GM18511 (cell line): Measurements from ENCODE around the gene HECTD3.
"Not testable (repeated sequence)": the region's sequence is repeated elsewhere in the genome, so short reads cannot be mapped to it uniquely, and the experiment has no call there.

Source experiments
- ATAC-seq: cut with Tn5 transposase; IDR thresholded peaks from one replicate; pipeline ENCODE4 v1.9.1; 2021; ENCODE audit warnings: mild to moderate bottlenecking, moderate library complexity; ENCODE audit not compliant: unreplicated experiment

HECTD3 gene

DNA sequence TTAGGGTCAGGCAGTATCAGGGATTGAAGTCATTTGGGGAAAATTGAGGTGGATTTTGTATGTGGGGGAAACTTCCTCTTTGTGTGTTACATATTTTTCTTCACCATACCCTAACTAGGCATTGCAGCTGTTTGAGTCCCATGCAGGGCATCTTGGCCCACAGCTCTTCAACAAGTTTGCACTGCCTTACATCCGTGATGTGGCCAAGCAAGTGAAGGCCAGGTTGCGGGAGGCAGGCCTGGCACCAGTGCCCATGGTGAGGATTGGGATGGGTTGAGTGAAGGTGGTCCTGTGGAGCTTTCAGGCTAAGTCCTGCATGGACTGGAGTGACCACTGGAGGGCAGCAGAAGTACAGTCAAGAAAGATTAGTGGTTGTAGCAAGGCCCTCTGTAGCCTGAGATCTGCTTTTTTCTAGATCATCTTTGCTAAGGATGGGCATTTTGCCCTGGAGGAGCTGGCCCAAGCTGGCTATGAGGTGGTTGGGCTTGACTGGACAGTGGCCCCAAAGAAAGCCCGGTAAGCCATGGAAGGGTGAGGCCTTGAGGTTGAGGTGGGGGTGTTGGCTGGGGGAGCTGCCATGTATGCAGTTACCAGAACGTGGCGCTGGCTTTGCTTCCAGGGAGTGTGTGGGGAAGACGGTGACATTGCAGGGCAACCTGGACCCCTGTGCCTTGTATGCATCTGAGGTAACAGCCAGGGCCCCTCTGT, 3.4 kb upstream of the HECTD3 start:
- no peak for ATAC-seq

DNA sequence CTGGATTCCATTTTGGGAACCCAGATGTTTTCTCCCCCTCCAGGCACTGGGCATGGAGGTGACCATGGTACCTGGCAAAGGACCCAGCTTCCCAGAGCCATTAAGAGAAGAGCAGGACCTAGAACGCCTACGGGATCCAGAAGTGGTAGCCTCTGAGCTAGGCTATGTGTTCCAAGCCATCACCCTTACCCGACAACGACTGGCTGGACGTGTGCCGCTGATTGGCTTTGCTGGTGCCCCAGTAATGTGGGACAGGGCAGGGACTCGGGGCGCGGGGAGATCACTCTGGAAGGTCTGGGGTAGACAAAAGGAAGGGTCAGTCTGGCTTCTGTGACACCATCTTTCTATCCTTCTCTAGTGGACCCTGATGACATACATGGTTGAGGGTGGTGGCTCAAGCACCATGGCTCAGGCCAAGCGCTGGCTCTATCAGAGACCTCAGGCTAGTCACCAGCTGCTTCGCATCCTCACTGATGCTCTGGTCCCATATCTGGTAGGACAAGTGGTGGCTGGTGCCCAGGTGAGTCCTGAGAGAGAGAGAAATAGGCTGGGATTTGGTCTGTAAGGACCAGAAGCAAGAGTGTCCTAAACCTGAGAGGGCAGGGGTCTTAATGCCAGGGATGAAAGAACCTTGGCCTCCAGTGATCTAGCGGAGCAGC, 2.6 kb upstream of the HECTD3 start:
- no peak for ATAC-seq

DNA sequence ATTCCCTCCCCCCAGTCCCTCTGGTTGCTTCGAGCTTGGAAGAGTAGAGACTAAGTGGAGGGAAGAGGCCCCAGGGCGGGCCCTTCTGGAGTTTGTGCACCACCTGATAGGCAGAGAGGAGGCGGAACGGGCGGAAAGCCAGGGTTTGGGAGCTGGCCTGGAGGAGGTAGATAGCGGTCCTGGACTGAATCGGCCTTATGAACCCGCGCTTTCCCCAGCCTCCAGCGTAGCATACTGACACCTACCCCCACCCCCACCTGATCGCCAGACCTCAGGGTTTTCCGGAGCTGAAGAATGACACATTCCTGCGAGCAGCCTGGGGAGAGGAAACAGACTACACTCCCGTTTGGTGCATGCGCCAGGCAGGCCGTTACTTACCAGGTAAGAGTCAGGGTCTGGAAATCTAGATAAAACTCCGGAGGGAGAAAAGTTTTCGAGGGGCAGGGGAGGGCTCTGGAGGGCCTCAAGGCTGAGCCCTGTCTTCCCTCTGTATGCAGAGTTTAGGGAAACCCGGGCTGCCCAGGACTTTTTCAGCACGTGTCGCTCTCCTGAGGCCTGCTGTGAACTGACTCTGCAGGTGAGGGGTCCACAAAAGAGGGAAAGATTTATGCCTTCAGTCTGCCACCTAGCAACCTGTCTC, 1.6 kb upstream of the HECTD3 start:
- no peak for ATAC-seq

DNA sequence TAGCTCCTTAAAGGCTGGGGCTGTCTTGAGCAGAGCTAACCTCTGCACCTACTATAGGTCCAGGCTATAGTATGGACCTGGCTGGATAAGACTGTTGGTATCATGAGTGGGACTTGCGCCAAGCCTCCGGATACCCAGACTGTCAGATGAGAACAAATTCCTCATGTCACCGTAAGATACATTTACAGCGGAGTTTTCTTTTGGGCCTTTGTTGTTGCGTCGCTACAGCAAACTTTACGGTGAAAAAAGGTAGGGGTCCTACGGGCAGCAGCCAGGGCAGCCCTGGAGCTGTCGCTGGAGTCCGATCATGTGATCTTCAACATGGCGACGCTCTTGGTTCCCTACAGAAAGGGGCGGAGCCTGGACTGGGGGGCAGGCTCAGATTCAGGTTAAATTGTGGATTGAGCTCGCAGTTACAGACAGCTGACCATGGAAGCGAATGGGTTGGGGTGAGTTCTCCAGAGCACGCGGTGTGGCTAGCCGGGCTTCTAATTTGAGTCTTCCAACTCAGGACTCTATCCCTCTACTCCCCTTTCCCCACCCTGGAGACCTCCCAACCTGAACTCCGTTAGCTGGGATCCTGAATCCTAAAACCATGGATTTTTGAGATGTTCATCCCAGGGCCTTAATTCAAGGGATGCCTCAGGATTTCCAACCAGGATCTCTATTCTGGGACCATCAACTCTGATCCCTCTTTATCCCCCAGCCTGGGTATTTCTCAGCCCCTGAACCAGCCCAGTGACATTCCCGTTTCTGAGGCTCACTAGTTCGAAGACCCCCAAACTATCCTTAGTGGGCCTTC, 914 bp upstream of the HECTD3 start, which contains the start of gene UROD:
Gene UROD (plus strand): TSS at position 418 of the 802 bp plus-strand sequence. CDS start 12 bp downstream, at position 430.
- ATAC-seq, result peak; percentile 77

DNA sequence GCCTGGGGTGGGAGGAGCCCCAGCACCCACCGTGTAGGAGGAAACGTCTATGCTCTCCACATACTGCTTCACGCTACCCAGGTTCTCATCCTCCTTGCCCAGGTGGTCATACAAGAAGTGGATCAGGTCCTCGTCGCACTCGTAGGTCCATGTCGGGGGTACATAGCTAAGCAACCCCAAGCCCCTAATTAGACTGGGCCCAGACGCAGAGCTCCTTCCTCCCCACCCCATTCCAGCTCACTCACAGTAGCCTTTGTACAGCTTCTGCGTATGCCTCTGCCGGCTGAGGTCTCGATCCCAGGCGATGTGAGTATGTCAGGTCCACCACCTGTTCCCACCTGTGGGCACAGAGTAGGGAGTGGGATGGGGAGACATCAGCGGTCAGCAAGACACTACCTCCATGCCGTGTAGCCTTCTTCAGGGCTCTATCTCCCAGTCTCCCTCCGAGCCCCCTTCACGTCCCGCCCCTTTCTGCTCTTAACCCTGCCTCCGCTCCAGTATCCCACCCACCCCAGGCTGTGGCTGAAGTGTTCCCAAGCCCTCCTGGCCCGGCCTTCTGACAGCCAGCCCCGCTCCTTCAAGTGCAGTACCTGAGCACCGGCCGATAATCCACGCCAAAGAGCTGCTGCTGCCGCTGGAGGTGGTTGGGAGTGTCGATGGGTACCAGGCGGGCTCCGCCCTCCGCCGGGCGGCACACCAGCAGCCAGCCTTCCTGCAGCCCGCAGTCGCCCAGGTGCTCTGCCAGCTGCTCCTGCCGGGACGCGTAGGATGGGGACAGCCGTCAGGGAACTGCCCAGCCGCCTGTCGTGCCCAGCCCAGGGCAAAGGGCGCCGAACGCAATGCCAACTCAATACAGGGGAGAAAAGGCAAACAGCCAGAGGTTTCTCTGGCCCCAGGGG, 919 bp downstream of the HECTD3 start:
- no peak for ATAC-seq

DNA sequence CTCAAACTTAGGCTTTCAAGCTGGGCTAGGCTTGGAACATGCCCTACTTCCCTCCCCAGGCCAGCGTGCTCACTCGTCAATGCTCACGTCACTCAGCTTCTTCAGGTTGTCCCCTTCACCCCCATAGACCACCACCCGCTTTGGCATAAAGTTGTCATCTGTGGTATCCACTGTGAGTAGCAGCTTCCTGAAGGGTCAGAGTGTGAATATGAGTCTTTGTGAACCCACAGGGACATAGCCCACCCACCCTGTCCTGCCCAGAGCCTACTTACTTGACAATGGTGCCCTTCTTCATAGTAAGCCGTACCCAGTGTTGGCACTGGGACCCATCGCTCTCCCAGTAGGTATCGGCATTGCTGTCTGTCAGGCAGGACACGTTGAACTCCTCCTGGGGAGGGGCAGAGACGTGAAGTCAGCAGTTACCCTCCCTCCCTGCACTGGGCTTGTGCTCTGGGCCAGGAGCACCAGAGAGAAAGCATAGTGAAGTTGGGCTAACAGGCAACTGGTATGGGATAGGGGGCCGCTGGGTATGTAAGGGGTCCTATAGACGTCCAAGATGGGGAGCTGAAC, 1.7 kb downstream of the HECTD3 start:
- ATAC-seq, result no peak

DNA sequence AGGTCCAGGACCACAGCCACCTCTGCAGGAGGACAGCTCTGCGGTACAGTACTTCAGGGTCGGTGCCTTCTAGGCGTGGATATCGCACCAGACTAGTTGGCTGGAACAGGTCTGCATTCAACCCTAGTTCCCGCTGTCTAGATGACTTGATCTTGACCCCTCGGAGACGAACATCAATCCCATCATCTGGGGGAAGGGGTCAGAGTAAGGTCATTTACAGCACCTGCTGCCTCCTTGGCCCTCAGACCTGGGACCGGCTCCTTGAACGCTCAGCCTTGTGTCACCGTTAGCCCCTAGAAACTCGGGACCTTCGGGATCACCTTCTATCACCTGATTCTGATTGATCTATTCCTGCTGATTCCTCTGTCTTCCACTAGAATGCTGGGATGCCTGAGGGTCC, 2.6 kb downstream of the HECTD3 start:
- no peak for ATAC-seq

DNA sequence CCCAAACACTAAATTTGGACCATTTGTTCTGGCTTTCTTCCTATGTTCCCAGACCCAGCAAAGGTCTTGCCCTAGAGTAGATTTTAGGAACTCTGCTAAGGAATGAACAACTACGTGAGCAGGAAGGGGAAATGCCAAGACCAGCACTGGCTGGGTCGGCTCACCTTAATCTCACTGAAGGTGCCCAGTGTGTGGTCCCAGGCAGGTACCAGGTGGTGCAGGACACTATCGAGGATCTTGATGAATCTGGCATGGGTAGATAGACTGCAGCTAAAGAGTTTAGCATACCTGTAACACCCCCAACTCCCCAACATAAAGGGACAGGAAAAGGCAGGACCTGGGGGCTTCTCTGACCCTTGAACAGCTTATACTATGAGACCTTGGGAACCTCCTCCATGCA, 3.0 kb downstream of the HECTD3 start:
- no peak for ATAC-seq

DNA sequence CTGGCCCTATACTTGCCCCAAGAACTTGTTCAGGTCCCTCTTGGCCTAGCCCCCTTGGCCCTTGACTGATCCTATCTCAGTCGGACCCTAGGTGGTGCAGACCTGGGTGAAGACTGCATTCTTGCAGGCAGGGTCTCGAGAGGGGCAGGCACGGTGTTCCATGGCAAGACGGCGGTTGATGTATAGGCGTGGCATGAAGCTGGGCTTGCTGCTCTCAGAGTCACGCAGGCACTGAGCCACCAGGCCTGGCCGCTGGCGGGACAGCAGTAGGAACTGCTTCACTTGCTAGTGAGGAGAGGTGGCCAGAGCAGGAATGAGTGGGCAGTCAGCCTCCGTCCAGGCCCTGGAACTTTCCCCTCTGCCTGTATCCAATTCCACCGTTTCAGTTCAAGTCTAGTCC, 3.8 kb downstream of the HECTD3 start:
- no peak for ATAC-seq

DNA sequence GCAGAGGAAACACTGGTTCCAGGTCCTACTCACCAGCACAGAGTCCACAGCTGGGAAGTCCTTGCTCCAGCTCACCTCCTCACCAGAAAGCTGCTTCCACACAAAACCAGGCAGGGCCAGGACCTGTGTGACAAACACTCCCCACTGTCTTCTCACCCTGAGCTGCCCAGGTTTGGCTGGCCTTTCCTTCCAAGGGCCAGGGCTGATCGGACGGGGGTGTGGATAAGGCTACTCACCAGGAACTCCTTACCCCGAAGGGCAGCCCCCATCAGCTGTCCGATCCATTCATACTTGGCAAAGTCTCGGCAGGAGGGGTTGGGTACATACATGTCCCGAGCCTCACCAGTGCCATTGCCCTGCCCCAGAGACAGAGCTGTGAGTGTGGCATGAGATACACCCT, 5.4 kb downstream of the HECTD3 start:
- ATAC-seq, result no peak

DNA sequence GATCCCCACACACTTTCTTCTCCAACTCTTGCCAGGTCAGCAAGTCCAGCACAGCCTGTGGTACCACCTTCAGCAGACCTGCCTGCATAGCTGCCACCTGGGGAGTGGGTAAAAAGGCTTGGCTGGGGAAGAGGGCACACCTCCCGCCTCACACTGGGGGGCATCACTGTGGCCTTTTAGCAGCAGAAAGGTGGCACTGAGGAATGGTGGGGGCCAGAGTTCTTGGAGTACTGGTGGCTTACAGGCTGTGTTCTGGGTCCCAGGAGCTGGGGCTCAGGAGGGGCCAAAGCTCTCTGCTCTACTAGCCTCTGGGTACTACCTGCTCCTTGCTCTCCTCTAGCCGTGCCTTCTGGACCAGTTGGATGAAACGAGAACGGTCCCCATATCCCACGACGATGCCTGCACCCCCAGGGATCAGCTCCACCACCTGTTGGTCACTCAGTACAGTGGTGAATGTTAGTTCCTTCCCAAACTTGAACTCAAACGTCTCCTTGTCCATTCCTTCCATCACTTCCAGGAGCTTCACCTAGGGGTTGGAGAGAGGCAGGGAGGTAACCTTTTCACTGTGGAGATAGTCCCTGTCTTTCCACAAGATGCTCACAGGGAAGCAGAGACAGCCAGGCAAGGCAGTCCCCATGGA, 6.7 kb downstream of the HECTD3 start:
- ATAC-seq, result no peak

DNA sequence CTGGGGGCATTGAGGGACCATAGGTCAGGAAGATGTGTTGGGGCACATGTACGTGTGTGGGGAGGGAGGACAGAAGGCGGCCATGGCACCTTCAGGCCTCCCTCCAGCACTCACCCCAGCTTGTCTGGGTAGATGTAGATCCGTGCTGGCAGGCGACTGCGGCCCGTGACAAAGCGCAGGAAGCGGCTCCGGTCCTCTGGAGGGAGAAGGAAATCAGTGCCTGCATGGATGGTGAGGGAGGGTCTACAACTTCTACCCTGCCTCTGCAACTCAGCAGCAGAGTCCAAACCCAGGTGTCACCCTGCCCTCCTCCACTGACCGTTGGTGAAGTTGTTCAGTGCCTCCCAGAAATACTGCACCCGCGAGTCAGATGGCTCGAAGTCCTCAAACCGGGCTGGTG, 7.4 kb downstream of the HECTD3 start:
- no peak for ATAC-seq

DNA sequence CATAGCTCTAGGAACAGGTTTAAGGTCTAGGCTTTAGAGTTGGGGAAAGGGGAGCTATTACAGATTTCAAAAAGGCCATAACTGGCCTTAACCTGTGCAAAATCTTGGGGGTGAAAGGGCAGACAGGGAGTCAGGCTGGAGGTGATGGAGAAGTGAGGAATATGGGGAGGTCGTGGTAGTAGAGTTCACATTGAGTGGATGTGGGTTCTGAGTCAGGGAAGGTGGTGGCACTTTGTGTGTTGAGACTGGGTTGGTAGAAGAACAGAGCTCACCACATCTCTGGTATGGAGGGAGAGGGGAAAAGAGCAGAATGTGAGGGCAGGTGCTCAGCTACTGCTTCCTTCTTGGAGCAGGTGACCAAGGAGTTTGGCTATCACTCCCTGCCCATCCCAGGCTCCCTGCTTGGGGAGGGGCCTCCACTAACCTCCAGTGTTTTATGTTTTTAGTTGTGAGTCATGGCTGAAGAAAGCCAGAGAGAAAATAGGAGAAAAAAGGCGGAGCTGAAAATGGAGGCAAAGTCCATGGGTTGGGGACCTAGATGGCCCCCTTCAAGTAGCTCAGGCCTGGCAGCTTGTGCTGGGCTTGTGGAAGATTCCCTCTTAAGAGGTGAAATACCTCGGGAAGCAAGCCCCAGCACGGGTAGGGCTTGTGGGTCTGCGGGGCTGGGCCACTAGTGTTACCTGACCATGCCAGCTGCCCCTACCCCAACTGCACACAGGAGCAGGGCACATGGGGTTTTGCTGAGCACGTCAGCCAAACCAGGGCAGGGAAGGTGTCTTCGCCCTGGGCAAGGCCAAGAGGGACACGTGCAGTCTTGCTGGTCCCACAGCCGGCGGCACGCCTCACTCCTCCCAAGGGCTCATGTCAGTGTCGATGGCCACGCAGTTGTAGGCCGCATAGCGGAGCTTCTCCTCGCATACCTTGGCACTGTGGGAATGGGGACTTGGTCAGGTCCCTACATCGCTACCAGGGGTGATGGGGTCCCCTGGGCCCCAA, 8.2 kb downstream of the HECTD3 start:
- no peak for ATAC-seq

DNA sequence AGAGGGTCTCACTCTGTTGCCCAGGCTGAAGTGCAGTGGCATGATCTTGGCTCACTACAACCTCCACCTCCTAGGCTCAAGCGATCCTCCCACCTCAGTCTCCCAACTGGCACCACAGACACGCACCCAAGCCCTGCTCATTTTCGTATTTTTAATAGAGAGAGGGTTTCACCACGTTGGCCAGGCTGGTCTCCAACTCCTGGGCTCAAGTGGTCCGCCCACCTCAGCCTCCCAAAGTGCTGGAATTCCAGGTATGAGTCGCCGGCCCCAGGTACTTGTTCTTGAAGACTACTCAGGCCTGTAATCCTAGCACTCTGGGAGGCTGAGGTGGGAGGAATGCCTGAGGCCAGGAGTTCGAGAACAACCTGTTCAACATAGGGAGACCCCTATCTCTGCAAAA, 9.5 kb downstream of the HECTD3 start:
- ATAC-seq, result not testable (repeated sequence)

DNA sequence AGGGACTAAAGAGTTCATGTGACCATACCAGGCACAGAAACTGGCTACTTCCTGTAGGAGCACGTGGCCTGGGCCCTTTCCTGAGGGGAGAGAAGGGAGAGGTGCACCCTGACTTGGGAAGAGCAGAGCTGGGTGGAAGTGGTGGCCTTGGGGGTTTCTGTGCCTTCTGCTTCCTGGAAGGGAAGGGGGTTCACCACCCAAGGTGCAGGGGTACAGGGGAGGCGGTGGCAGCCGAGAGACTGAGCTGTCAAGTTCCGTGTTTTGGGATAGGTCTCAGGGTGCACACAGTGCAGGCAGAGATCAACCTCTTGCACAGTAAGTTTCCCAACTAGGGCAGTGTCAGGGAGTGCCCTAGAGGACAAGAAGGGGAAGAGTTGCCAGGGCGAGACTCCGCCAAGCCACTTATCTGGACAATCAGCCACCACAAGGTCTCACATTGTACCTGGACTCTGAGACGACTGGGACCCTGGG, 10.1 kb downstream of the HECTD3 start:
- ATAC-seq, result no peak

DNA sequence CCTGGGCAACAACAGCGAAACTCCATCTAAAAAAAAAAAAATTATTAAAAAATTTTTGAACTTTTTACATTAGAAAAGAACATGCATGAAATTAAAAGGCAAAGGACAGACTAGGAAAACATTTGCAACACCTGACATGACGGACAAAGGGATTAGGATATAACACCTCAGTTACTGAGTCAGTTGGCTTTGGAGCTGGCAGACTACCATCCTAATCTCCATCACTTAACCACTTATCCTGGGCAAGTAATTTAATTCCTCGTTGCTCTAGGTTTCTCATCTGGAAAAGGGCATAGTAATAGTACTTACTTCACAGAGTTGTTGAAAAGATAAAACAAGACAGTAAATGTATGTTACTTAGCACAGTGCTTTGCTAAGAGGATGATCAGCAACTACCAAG, 11.9 kb downstream of the HECTD3 start:
- no peak for ATAC-seq

DNA sequence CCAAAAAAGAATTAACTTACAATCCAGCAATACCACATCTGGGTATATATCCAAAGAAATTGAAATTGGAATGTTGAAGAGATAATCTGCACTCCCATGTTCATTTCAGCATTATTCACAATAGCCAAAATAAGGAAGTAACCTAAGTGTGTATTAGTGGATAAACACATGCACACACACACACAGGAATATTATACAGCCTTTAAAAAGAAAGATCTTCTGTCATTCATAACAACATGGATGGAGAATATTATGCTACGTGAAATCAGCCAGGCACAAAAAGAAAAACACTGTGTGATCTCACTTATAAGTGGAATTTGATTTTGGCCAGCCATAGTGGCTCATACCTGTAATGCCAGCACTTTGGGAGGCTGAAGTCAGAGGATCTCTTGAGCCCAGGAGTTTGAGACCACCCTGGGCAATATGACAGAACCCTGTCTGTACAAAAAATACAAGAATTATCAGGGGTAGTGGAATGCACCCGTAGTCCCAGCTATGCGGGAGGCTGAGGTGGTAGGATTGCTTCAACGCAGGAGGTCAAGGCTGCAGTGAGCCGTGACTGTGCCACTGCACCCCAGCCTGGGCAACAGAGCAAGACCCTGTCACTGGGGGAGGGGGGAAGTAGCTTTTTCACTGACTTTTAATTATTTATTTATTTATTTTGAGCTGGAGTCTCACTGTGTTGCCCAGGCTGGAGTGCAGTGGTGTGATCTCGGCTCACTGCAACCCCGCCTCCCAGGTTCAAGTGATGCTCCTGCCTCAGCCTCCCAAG, 15.5 kb downstream of the HECTD3 start:
- ATAC-seq, result no peak
